GM23338 (cell line): ENCODE measurements around the gene DNAJC4. TPM values are rescaled to one million over a fixed set of nuclear protein-coding genes. Genes with fewer than 3 reads are reported as not detected.

ENCODE experiments used
- ATAC-seq: fragments of 200-7000 bp; cut with Tn5 transposase; 3 replicates; pipeline ENCODE4 v1.9.1; 2020
- DNase-seq: peaks from one replicate; pipeline ENCODE4 v3.0.0-alpha.2; 2015; ENCODE audit warnings: low spot score
- H2AFZ ChIP-seq: fragments of 200-600 bp; sonication (generic); 2 replicates; pipeline ENCODE4 v1.8.0; 2016; ENCODE audit warnings: antibody characterized with exemption, mild to moderate bottlenecking, moderate library complexity
- H3F3A ChIP-seq: fragments of 200-600 bp; sonication (generic); replicated peaks from 2 replicates; pipeline ENCODE4 v1.8.0; 2017; ENCODE audit warnings: antibody characterized with exemption, mixed run types, low read depth
- H3K27ac ChIP-seq: fragments of 200-600 bp; sonication (generic); 2 replicates; pipeline ENCODE4 v1.6.1; 2016; ENCODE audit warnings: low read depth
- H3K27me3 ChIP-seq: fragments of 200-600 bp; sonication (generic); 2 replicates; pipeline ENCODE4 v1.8.0; 2016; ENCODE audit warnings: mild to moderate bottlenecking, mixed run types, moderate library complexity; ENCODE audit not compliant: insufficient read depth
- H3K36me3 ChIP-seq: fragments of 200-600 bp; sonication (generic); 2 replicates; pipeline ENCODE4 v1.8.0; 2016; ENCODE audit warnings: mild to moderate bottlenecking; ENCODE audit not compliant: insufficient read depth
- H3K4me1 ChIP-seq: fragments of 200-600 bp; sonication (generic); 2 replicates; pipeline ENCODE4 v1.8.0; 2016; ENCODE audit warnings: mild to moderate bottlenecking, moderate library complexity; ENCODE audit not compliant: insufficient read depth
- H3K4me2 ChIP-seq: fragments of 200-600 bp; sonication (generic); 2 replicates; pipeline ENCODE4 v1.7.1; 2017; ENCODE audit warnings: mixed run types
- H3K4me3 ChIP-seq: fragments of 200-600 bp; sonication (generic); 2 replicates; pipeline ENCODE4 v1.6.1; 2016; ENCODE audit warnings: mixed run types
- H3K79me2 ChIP-seq: fragments of 200-600 bp; sonication (generic); replicated peaks from 2 replicates; pipeline ENCODE4 v1.8.0; 2017; ENCODE audit warnings: mild to moderate bottlenecking; ENCODE audit not compliant: insufficient read depth
- H3K9me2 ChIP-seq: fragments of 200-600 bp; sonication (generic); 2 replicates; pipeline ENCODE4 v1.8.0; 2017; ENCODE audit not compliant: insufficient read depth
- H4K20me1 ChIP-seq: fragments of 200-600 bp; sonication (generic); replicated peaks from 2 replicates; pipeline ENCODE4 v1.8.0; 2017; ENCODE audit warnings: mild to moderate bottlenecking; ENCODE audit not compliant: insufficient read depth
- H3K27ac Mint-ChIP-seq: 2 replicates; pipeline ENCODE4 v1.8.0; 2020; ENCODE audit warnings: inconsistent platforms, mild to moderate bottlenecking, moderate library complexity, mixed read lengths
- H3K27me3 Mint-ChIP-seq: 3 replicates; pipeline ENCODE4 v1.8.0; 2022; ENCODE audit warnings: low read depth, mild to moderate bottlenecking, moderate library complexity, mixed read lengths, inconsistent platforms; ENCODE audit not compliant: insufficient read depth, poor library complexity
- H3K36me3 Mint-ChIP-seq: 3 replicates; pipeline ENCODE4 v1.8.0; 2021; ENCODE audit warnings: low read depth, mild to moderate bottlenecking, inconsistent platforms, moderate library complexity, mixed read lengths
- H3K4me1 Mint-ChIP-seq: 3 replicates; pipeline ENCODE4 v1.8.0; 2020; ENCODE audit warnings: mild to moderate bottlenecking, inconsistent platforms, mixed read lengths
- H3K4me3 Mint-ChIP-seq: 3 replicates; pipeline ENCODE4 v1.8.0; 2021; ENCODE audit warnings: moderate library complexity, mild to moderate bottlenecking, inconsistent platforms, mixed read lengths
- H3K9me3 Mint-ChIP-seq: 3 replicates; pipeline ENCODE4 v1.8.0; 2020; ENCODE audit warnings: moderate library complexity, mild to moderate bottlenecking, inconsistent platforms, mixed read lengths
- CREB1 ChIP-seq: fragments of 250-450 bp; sonication (Bioruptor Pico); IDR thresholded peaks from 2 replicates; pipeline ENCODE4 v1.5.0; 2020; ENCODE audit warnings: low read depth, mild to moderate bottlenecking, moderate library complexity
- CTCF ChIP-seq, 2 experiments: fragments of 200-600 bp in 1 of 2; sonication (generic) in 1 of 2; conservative IDR thresholded peaks; 2 replicates each; pipeline versions ENCODE4 v1.5.1 to v1.6.1; 2016 to 2017; ENCODE audit warnings: antibody characterized with exemption in 2 of 2, low read depth in 2 of 2, mild to moderate bottlenecking in 2 of 2, moderate library complexity in 1 of 2
- ETS1 ChIP-seq: IDR thresholded peaks from 2 replicates; pipeline ENCODE4 v1.6.1; 2016; ENCODE audit warnings: antibody characterized with exemption
- EZH2 ChIP-seq: fragments of 200-600 bp; sonication (generic); IDR thresholded peaks from one replicate; pipeline ENCODE4 v1.8.0; 2017; ENCODE audit warnings: antibody characterized with exemption, mild to moderate bottlenecking, low read depth; ENCODE audit not compliant: unreplicated experiment
- EZH2phosphoT487 ChIP-seq: fragments of 200-600 bp; sonication (generic); IDR thresholded peaks from one replicate; pipeline ENCODE4 v1.8.1; 2018; ENCODE audit warnings: antibody characterized with exemption; ENCODE audit not compliant: unreplicated experiment
- JUNB ChIP-seq: IDR thresholded peaks from one replicate; pipeline ENCODE4 v1.6.1; 2016; ENCODE audit warnings: antibody characterized with exemption; ENCODE audit not compliant: unreplicated experiment
- NANOG ChIP-seq: IDR thresholded peaks from 2 replicates; pipeline ENCODE4 v1.6.1; 2016; ENCODE audit warnings: antibody characterized with exemption, borderline replicate concordance
- POLR2AphosphoS5 ChIP-seq: IDR thresholded peaks from 2 replicates; pipeline ENCODE4 v1.6.1; 2016; ENCODE audit warnings: antibody characterized with exemption, low read depth
- REST ChIP-seq: IDR thresholded peaks from one replicate; pipeline ENCODE4 v1.6.1; 2018; ENCODE audit warnings: antibody characterized with exemption; ENCODE audit not compliant: unreplicated experiment
- STAT1 ChIP-seq: IDR thresholded peaks from one replicate; pipeline ENCODE4 v1.6.1; 2016; ENCODE audit warnings: antibody characterized with exemption; ENCODE audit not compliant: unreplicated experiment
- ZNF114 ChIP-seq: fragments of 250-450 bp; sonication (Bioruptor Pico); IDR thresholded peaks from 2 replicates; pipeline ENCODE4 v1.5.0; 2020; ENCODE audit warnings: mild to moderate bottlenecking, moderate library complexity
- long read RNA-seq: library from polyadenylated mRNA; unstranded; transcript quantifications from one replicate; pipeline ENCODE4 v2.0.0, GENCODE V29; 2020; ENCODE audit not compliant: unreplicated experiment
- polyA plus RNA-seq: library from polyadenylated mRNA; unstranded; fragments of >200 nt; fragmentation: Nextera tagmentation; extraction: Ambion mirVana; gene quantifications from 2 replicates; pipeline ENCODE4 v1.2.1, GENCODE V29; 2016
- total RNA-seq: library from RNA; depleted of rRNA; stranded (reverse); fragments of >200 nt; shearing (Covaris generic); gene quantifications from 2 replicates; pipeline ENCODE4 v1.2.3, GENCODE V29; 2014; rRNA removed

Gene DNAJC4
- total RNA-seq (7.7 and 10.5 TPM in 2 replicates), polyA plus RNA-seq (31.0 and 34.4 TPM in 2 replicates)
- long read RNA-seq, partial matches to known transcripts: 24 of 33 reads
- long read RNA-seq, other reads (novel, unspliced or antisense): 8 of 33 reads

- Histone ChIP-seq H4K20me1 (no peaks in the 10 kb centered on the region), H3K4me1 (peaks cover 17% of the 10 kb centered on the region; the same call in 1 of the 2 replicates), H3K79me2 (peaks cover 2% of the 10 kb centered on the region; the same call in 1 of the 2 replicates), H3K36me3 (no peaks in the 10 kb centered on the region), H3K27ac (peak within 1 kb of the TSS; percentile 80; the same call in 1 of the 2 replicates), H3K4me3 (peak within 1 kb of the TSS; percentile 94), H3K27me3 (peaks cover 23% of the 10 kb centered on the region; the same call in 1 of the 2 replicates), H3K9me2 (no peaks in the 10 kb centered on the region), H3K4me2 (peak within 1 kb of the TSS; percentile 96), H3F3A (peaks cover 17% of the 10 kb centered on the region), H2AFZ (peak within 1 kb of the TSS; percentile 76; the same call in 1 of the 2 replicates)
- Mint-ChIP-seq H3K4me3 (peak within 1 kb of the TSS; percentile 83), H3K27me3 (peaks cover 25% of the 10 kb centered on the region), H3K36me3 (peaks cover 3% of the 10 kb centered on the region; the same call in 1 of the 3 replicates), H3K27ac (peak within 1 kb of the TSS; percentile 73), H3K9me3 (no peaks in the 10 kb centered on the region), H3K4me1 (peaks cover 23% of the 10 kb centered on the region)
- DNase-seq: peak; percentile 100
- ATAC-seq: peak; percentile 37
- peak; percentile 85 for TF ChIP-seq POLR2AphosphoS5
- TF ChIP-seq CREB1: no peak; the same call in 1 of the 2 replicates
- TF ChIP-seq CTCF (conservative IDR thresholded peaks at IDR 0.05; ENCODE audit: low read depth in 2 of 2): no peak
- TF ChIP-seq NANOG: no peak
Measured at GRCh38 chr11:64230171-64230984, at the start of gene DNAJC4. Gene DNAJC4, plus strand, starts transcription at chr11:64230548. Its CDS starts 307 bp downstream, at chr11:64230855.

- H3K4me3 ChIP-seq: no peak overlapping the region; the same call in 1 of the 2 replicates
- no peak for DNase-seq
- peaks cover 33% of the 10 kb centered on the region for H3K4me1 Mint-ChIP-seq
- H2AFZ ChIP-seq: no peak overlapping the region
- H3K4me3 Mint-ChIP-seq: peak overlapping the region; percentile 12; the same call in 1 of the 3 replicates
- ATAC-seq: no peak
- H3K9me2 ChIP-seq: no peaks in the 10 kb centered on the region
- peaks cover 23% of the 10 kb centered on the region for H3K79me2 ChIP-seq
- peaks cover 17% of the 10 kb centered on the region for H4K20me1 ChIP-seq
- no peak overlapping the region for H3K27ac Mint-ChIP-seq
- no peaks in the 10 kb centered on the region for H3K36me3 ChIP-seq
- H3K27me3 Mint-ChIP-seq: peaks cover 32% of the 10 kb centered on the region
- peaks cover 37% of the 10 kb centered on the region for H3K36me3 Mint-ChIP-seq
- H3K27me3 ChIP-seq: no peaks in the 10 kb centered on the region
- H3K4me2 ChIP-seq: no peak overlapping the region
- no peaks in the 10 kb centered on the region; the same call in 2 of the 3 replicates for H3K9me3 Mint-ChIP-seq
- H3K4me1 ChIP-seq: peaks cover 18% of the 10 kb centered on the region; the same call in 1 of the 2 replicates
- no peak overlapping the region for H3K27ac ChIP-seq
- peaks cover 26% of the 10 kb centered on the region for H3F3A ChIP-seq
- TF ChIP-seq POLR2AphosphoS5: no peak
- no peak for TF ChIP-seq CREB1
- no peak for TF ChIP-seq ZNF114 (CRISPR knock-in tag)
- TF ChIP-seq CTCF (conservative IDR thresholded peaks at IDR 0.05; ENCODE audit: low read depth in 2 of 2): no peak
- TF ChIP-seq EZH2: no peak
- no peak for TF ChIP-seq STAT1
- TF ChIP-seq EZH2phosphoT487: no peak
- TF ChIP-seq NANOG: no peak
- no peak for TF ChIP-seq JUNB
- no peak for TF ChIP-seq REST
- no peak for TF ChIP-seq ETS1
Measured at GRCh38 chr11:64180891-64181290, 49.5 kb upstream of the DNAJC4 start.
